NCI-H1105 (cell line): ENCODE data around the gene RNF215.
"Not testable (repeated sequence)": the region's sequence is repeated elsewhere in the genome, so short reads cannot be mapped to it uniquely, and the experiment has no call there.

Experiments used
- DNase-seq: peaks from one replicate; lab custom pipeline; 2025; lab: John Stamatoyannopoulos, UW

RNF215 gene

GRCh38 chr22:30420347-30421125 lies 33.3 kb upstream of the RNF215 start:
- DNase-seq, result no peak

- no peak for DNase-seq
Measured at GRCh38 chr22:30416837-30417236, 29.6 kb upstream of the RNF215 start.

GRCh38 chr22:30416403-30416802 lies 29.2 kb upstream of the RNF215 start:
- no peak for DNase-seq

- DNase-seq, result no peak
Measured at GRCh38 chr22:30414525-30415047, 27.4 kb upstream of the RNF215 start.

GRCh38 chr22:30413745-30414524 lies 26.7 kb upstream of the RNF215 start:
- no peak for DNase-seq

- no peak for DNase-seq
Measured at GRCh38 chr22:30413001-30413400, 25.8 kb upstream of the RNF215 start.

GRCh38 chr22:30411780-30412179 lies 24.6 kb upstream of the RNF215 start:
- no peak for DNase-seq

- DNase-seq, result no peak
Measured at GRCh38 chr22:30408388-30409102, 21.3 kb upstream of the RNF215 start.

- no peak for DNase-seq
Measured at GRCh38 chr22:30406400-30406799, 19.2 kb upstream of the RNF215 start.

GRCh38 chr22:30405731-30406130 lies 18.5 kb upstream of the RNF215 start:
- DNase-seq, result no peak

- no peak for DNase-seq
Measured at GRCh38 chr22:30404307-30404706, 17.1 kb upstream of the RNF215 start.

GRCh38 chr22:30402766-30403104 lies 15.5 kb upstream of the RNF215 start:
- DNase-seq, result not testable (repeated sequence)

GRCh38 chr22:30402028-30402765 lies 15.0 kb upstream of the RNF215 start:
- DNase-seq, result no peak

GRCh38 chr22:30401024-30401423 lies 13.8 kb upstream of the RNF215 start:
- DNase-seq, result not testable (repeated sequence)

- DNase-seq, result no peak
Measured at GRCh38 chr22:30400159-30400558, 12.9 kb upstream of the RNF215 start.

- no peak for DNase-seq
Measured at GRCh38 chr22:30399718-30400117, 12.5 kb upstream of the RNF215 start.

GRCh38 chr22:30398685-30399680 lies 11.8 kb upstream of the RNF215 start:
- no peak for DNase-seq

GRCh38 chr22:30397656-30398635 lies 10.7 kb upstream of the RNF215 start:
- DNase-seq, result no peak
